Measurements from ENCODE around the gene HEATR5B.
"Not testable (repeated sequence)": the region's sequence is repeated elsewhere in the genome, so short reads cannot be mapped to it uniquely, and the experiment has no call there.

The HEATR5B gene

GRCh38 chr2:36979007-36979406 lies 105.2 kb downstream of the HEATR5B start:
- DNase-seq (ENCODE audit: low read depth) = not testable (repeated sequence)

- no peak for DNase-seq (ENCODE audit: low read depth)
Observed at GRCh38 chr2:36976065-36976464, 108.1 kb downstream of the HEATR5B start.

- no peak for DNase-seq (ENCODE audit: low read depth)
Observed at GRCh38 chr2:36975306-36975705, 108.9 kb downstream of the HEATR5B start.

- no peak for DNase-seq (ENCODE audit: low read depth)
Observed at GRCh38 chr2:36973320-36973719, 110.9 kb downstream of the HEATR5B start.

GRCh38 chr2:36971990-36972389 lies 112.2 kb downstream of the HEATR5B start:
- no peak for DNase-seq (ENCODE audit: low read depth)

- no peak for DNase-seq (ENCODE audit: low read depth)
Observed at GRCh38 chr2:36967236-36967876, 116.8 kb downstream of the HEATR5B start.

- peak; percentile 91 for DNase-seq (ENCODE audit: low read depth)
Observed at GRCh38 chr2:36966370-36967235, 117.6 kb downstream of the HEATR5B start, which contains the start of gene STRN. Gene STRN (minus strand): TSS chr2:36966536. CDS start chr2:36966463, 73 bp downstream.

- DNase-seq (ENCODE audit: low read depth) = no peak
Observed at GRCh38 chr2:36965751-36966369, 118.3 kb downstream of the HEATR5B start.

- no peak for DNase-seq (ENCODE audit: low read depth)
Observed at GRCh38 chr2:36965206-36965605, 119.0 kb downstream of the HEATR5B start.

- DNase-seq (ENCODE audit: low read depth) = no peak
Observed at GRCh38 chr2:36964496-36965058, 119.6 kb downstream of the HEATR5B start.

GRCh38 chr2:36963734-36964133 lies 120.4 kb downstream of the HEATR5B start:
- no peak for DNase-seq (ENCODE audit: low read depth)

- no peak for DNase-seq (ENCODE audit: low read depth)
Observed at GRCh38 chr2:36963106-36963505, 121.1 kb downstream of the HEATR5B start.

- DNase-seq (ENCODE audit: low read depth) = no peak
Observed at GRCh38 chr2:36960773-36961172, 123.4 kb downstream of the HEATR5B start.

- DNase-seq (ENCODE audit: low read depth) = no peak
Observed at GRCh38 chr2:36960005-36960675, 124.0 kb downstream of the HEATR5B start.

- no peak for DNase-seq (ENCODE audit: low read depth)
Observed at GRCh38 chr2:36954977-36955607, 129.1 kb downstream of the HEATR5B start.

- DNase-seq (ENCODE audit: low read depth) = no peak
Observed at GRCh38 chr2:36952748-36953197, 131.4 kb downstream of the HEATR5B start.

GRCh38 chr2:36951574-36951973 lies 132.6 kb downstream of the HEATR5B start:
- no peak for DNase-seq (ENCODE audit: low read depth)

- DNase-seq (ENCODE audit: low read depth) = no peak
Observed at GRCh38 chr2:36951027-36951518, 133.1 kb downstream of the HEATR5B start.

GRCh38 chr2:36949845-36950244 lies 134.3 kb downstream of the HEATR5B start:
- no peak for DNase-seq (ENCODE audit: low read depth)

- not testable (repeated sequence) for DNase-seq (ENCODE audit: low read depth)
Observed at GRCh38 chr2:36945240-36945639, 138.9 kb downstream of the HEATR5B start.

GRCh38 chr2:36941867-36942266 lies 142.3 kb downstream of the HEATR5B start:
- no peak for DNase-seq (ENCODE audit: low read depth)

All from fibroblast of the conjunctiva (primary cell).